DOHH2 (cell line): ENCODE data around the gene FGF23.

Experiments
- EZH2phosphoT487 ChIP-seq: fragments of 200-600 bp; sonication (generic); IDR thresholded peaks from 2 replicates; pipeline ENCODE4 v1.6.1; 2017; ENCODE audit warnings: borderline replicate concordance, mild to moderate bottlenecking, antibody characterized with exemption, low read length, moderate library complexity, mixed read lengths
- TF ChIP-seq, protein P1 (sequence below): fragments of 200-600 bp; sonication (generic); IDR thresholded peaks from one replicate; pipeline ENCODE4 v1.5.1; 2014; ENCODE audit warnings: antibody characterized with exemption, mild to moderate bottlenecking, low read depth, low read length; ENCODE audit not compliant: poor library complexity, severe bottlenecking

DNA sequence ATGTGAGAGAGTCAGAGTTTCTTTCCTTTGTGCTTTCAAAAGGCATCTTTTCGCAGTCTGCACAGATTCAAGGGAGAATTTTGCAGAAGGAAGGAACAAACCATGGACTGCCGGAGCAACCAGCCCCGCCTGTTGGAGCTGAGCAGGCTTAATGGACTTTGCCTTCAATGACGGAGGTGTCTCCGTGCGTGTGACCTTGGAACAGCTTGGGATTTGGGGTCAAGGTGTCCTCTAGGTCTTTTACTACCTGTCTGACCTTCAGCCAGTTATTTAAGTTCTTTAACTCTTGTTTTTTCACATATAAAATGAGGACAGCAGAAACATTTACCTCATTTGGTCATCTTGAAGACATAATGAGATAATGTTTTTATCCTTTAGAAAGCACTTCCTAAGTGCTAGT lies 4.1 kb downstream of the FGF23 start:
- TF ChIP-seq, protein P1, sequence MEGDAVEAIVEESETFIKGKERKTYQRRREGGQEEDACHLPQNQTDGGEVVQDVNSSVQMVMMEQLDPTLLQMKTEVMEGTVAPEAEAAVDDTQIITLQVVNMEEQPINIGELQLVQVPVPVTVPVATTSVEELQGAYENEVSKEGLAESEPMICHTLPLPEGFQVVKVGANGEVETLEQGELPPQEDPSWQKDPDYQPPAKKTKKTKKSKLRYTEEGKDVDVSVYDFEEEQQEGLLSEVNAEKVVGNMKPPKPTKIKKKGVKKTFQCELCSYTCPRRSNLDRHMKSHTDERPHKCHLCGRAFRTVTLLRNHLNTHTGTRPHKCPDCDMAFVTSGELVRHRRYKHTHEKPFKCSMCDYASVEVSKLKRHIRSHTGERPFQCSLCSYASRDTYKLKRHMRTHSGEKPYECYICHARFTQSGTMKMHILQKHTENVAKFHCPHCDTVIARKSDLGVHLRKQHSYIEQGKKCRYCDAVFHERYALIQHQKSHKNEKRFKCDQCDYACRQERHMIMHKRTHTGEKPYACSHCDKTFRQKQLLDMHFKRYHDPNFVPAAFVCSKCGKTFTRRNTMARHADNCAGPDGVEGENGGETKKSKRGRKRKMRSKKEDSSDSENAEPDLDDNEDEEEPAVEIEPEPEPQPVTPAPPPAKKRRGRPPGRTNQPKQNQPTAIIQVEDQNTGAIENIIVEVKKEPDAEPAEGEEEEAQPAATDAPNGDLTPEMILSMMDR: no peak
- no peak for TF ChIP-seq EZH2phosphoT487
